NCI-H2227 (cell line): ENCODE measurements around the gene NTMT2.
A peak's percentile ranks its signal among the peaks of the same experiment; 100 is the strongest.
"Not testable (repeated sequence)": the region's sequence is repeated elsewhere in the genome, so short reads cannot be mapped to it uniquely, and the experiment has no call there.

Source experiments
- DNase-seq: peaks from one replicate; lab custom pipeline; 2025; ENCODE audit not compliant: unreplicated experiment; lab: John Stamatoyannopoulos, UW

Gene NTMT2

GRCh38 chr1:170145770-170146676 lies at the start of gene NTMT2:
Gene NTMT2 (plus strand): TSS chr1:170145959. CDS start chr1:170146108, 149 bp downstream.
- peak; percentile 82 for DNase-seq

GRCh38 chr1:170095976-170096748 lies 49.6 kb upstream of the NTMT2 start:
- DNase-seq: no peak

- no peak for DNase-seq
Measured at GRCh38 chr1:170096806-170097340, 48.9 kb upstream of the NTMT2 start.

- DNase-seq: no peak
Measured at GRCh38 chr1:170097449-170097948, 48.3 kb upstream of the NTMT2 start.

GRCh38 chr1:170113140-170113539 lies 32.6 kb upstream of the NTMT2 start:
- not testable (repeated sequence) for DNase-seq

- DNase-seq: no peak
Measured at GRCh38 chr1:170114906-170115305, 30.9 kb upstream of the NTMT2 start.

GRCh38 chr1:170122366-170122765 lies 23.4 kb upstream of the NTMT2 start:
- no peak for DNase-seq

GRCh38 chr1:170125269-170125668 lies 20.5 kb upstream of the NTMT2 start:
- DNase-seq: no peak

- DNase-seq: no peak
Measured at GRCh38 chr1:170126696-170127095, 19.1 kb upstream of the NTMT2 start.

GRCh38 chr1:170131450-170131849 lies 14.3 kb upstream of the NTMT2 start:
- DNase-seq: no peak

- DNase-seq: no peak
Measured at GRCh38 chr1:170131984-170132383, 13.8 kb upstream of the NTMT2 start.

GRCh38 chr1:170133766-170134495 lies 11.8 kb upstream of the NTMT2 start:
- DNase-seq: no peak

- DNase-seq: no peak
Measured at GRCh38 chr1:170134521-170134920, 11.2 kb upstream of the NTMT2 start.

GRCh38 chr1:170140371-170140770 lies 5.4 kb upstream of the NTMT2 start:
- DNase-seq: no peak

- DNase-seq: no peak
Measured at GRCh38 chr1:170145061-170145460, 698 bp upstream of the NTMT2 start.

GRCh38 chr1:170146720-170147263 lies 1.0 kb downstream of the NTMT2 start:
- no peak for DNase-seq

GRCh38 chr1:170149241-170149640 lies 3.5 kb downstream of the NTMT2 start:
- no peak for DNase-seq

- DNase-seq: no peak
Measured at GRCh38 chr1:170150016-170150415, 4.3 kb downstream of the NTMT2 start.

GRCh38 chr1:170150921-170151320 lies 5.2 kb downstream of the NTMT2 start:
- DNase-seq: no peak

- DNase-seq: no peak
Measured at GRCh38 chr1:170153417-170153816, 7.7 kb downstream of the NTMT2 start.

GRCh38 chr1:170155055-170155454 lies 9.3 kb downstream of the NTMT2 start:
- DNase-seq: no peak
